AG10803 (cell line): ENCODE results near the gene SH3RF1.

Source experiments
- DNase-seq: peaks from one replicate; pipeline ENCODE4 v3.0.0; 2010; ENCODE audit warnings: low read depth
- H3K4me3 ChIP-seq: 2 replicates; pipeline ENCODE4 v1.5.1; 2011; ENCODE audit warnings: mild to moderate bottlenecking, low read length, control low read depth
- CTCF ChIP-seq: conservative IDR thresholded peaks from 2 replicates; pipeline ENCODE4 v1.5.1; 2011; ENCODE audit warnings: mild to moderate bottlenecking, low read length, control low read depth, inconsistent platforms

SH3RF1 gene

GRCh38 chr4:169154121-169154520 lies 116.6 kb downstream of the SH3RF1 start:
- DNase-seq: peak; percentile 8
- no peak overlapping the region for H3K4me3 ChIP-seq
- no peak for TF ChIP-seq CTCF

- DNase-seq: no peak
- no peak overlapping the region for H3K4me3 ChIP-seq
- TF ChIP-seq CTCF: no peak
Observed at GRCh38 chr4:169153481-169154087, 117.2 kb downstream of the SH3RF1 start.

- no peak for DNase-seq
- TF ChIP-seq CTCF: peak; percentile 16
- no peak overlapping the region for H3K4me3 ChIP-seq
Observed at GRCh38 chr4:169152899-169153298, 117.9 kb downstream of the SH3RF1 start.

GRCh38 chr4:169152098-169152497 lies 118.7 kb downstream of the SH3RF1 start:
- no peak for TF ChIP-seq CTCF
- no peak for DNase-seq
- H3K4me3 ChIP-seq: no peak overlapping the region

- no peak for TF ChIP-seq CTCF
- DNase-seq: peak; percentile 50
- H3K4me3 ChIP-seq: no peak overlapping the region
Observed at GRCh38 chr4:169151671-169152070, 119.1 kb downstream of the SH3RF1 start.

GRCh38 chr4:169150806-169151205 lies 120.0 kb downstream of the SH3RF1 start:
- DNase-seq: no peak
- TF ChIP-seq CTCF: no peak
- H3K4me3 ChIP-seq: no peak overlapping the region

GRCh38 chr4:169148885-169149284 lies 121.9 kb downstream of the SH3RF1 start:
- TF ChIP-seq CTCF: no peak
- DNase-seq: no peak
- no peak overlapping the region for H3K4me3 ChIP-seq
